Measurements from ENCODE around the gene PPP1R11.
"Not testable (repeated sequence)": the region's sequence is repeated elsewhere in the genome, so short reads cannot be mapped to it uniquely, and the experiment has no call there.

PPP1R11 gene

DNA sequence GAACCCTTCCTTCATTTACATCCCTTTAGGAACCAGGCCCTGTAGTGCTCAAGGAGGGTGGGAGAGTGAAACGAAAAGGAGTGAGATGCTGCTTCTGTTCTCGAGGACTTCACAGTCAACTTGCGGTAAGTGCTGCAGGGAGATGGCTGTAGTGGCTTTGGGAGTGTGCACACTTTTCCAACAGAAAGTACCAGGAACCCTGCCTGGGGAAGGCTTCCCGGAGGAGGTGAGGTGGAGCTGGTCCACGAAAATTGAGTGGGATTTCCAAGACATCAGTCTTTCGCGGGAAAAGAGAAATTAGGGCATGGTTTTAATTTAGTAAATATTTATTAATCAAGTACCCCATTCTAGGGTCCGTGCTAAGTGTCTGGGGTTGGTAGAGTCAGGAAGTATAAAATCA lies 33.2 kb downstream of the PPP1R11 start:
- DNase-seq, result no peak

DNA sequence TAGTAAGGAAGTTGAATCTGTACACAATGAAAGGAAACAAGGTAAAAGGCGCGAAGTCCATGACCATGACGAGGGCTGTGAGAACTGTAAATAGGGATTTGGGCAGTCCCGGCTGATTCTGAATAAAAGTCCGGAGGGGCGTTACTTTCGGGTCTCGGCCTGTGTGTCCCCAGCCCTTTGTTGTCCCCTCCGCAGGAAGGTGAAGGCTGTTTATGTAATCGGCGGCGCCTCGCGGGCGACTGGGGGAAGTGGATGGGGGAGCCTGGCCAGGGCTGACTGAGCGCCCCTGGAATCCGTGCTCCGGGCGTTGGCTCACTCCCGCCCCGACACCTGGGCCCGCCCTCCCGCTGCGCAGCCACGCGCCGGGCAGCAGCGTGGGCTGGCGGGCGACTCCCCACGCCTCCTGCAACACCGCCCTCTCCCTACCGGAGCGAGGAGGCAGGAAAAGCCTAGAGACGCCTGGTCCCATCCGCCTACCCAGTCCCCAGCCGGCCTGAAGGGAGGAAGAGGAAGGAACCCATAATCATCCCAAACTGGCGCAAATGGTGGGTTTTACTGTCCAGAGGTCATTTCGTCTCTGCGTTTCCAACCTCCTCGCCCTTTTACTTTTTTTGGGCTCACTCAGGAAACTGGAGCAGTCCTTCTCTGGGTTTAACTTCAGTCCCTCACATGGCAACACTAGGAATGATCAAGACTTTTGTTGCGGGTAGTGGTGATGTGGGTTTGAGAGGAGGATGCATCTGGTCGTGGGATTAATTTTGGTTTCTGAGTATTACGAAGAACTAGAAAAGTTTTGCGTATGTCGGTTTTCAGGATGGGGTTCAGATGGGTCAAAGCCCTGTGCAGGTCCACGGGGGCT lies 33.8 kb downstream of the PPP1R11 start:
- peak; percentile 10 for DNase-seq

DNA sequence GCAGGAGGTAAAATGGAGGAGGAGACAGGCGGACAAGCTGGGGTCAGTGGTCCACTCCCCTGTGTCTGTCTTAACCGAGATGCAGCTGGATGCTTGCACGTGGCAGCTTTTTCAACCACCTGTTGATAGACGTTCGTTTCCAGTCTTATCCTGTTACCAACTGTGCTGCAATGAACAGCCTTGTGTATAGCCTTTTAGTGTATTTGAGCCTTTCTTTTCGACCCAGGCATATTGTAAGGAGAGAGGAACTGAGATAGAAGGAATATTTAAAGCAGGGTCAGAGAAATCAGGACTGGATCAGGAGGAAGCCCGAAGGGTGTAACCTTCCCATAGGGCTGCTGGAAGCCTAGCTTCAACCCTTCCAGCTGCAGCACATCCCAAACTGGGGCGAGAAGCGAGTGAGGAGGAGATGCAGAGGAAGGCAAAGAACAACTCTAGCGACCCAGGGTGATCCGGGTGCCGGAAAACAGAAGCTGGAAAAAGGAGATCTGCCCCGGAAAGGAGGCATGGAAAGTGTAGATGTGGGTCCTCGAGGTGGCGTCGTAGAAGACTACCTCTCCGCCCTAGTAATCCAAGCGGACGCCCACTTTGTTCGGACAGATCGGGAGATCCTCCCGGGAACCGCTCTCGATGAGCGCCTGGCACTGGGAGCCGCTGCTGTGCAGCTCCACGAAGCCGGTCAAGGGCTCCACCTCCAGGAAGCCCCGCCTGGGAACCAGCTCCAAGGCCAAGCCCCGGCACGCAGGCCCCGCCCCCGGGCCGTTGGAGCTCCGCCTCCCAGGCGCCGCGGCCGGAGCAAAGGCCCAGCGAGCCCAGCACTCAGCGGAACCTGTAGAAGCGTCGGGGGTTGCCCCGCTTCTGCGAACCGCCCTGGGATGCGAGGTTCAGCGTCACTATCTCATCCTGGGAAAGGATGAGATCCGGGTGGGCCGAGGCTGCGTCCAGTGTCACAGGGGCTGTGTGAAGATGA lies 34.7 kb downstream of the PPP1R11 start:
- peak; percentile 68 for DNase-seq

DNA sequence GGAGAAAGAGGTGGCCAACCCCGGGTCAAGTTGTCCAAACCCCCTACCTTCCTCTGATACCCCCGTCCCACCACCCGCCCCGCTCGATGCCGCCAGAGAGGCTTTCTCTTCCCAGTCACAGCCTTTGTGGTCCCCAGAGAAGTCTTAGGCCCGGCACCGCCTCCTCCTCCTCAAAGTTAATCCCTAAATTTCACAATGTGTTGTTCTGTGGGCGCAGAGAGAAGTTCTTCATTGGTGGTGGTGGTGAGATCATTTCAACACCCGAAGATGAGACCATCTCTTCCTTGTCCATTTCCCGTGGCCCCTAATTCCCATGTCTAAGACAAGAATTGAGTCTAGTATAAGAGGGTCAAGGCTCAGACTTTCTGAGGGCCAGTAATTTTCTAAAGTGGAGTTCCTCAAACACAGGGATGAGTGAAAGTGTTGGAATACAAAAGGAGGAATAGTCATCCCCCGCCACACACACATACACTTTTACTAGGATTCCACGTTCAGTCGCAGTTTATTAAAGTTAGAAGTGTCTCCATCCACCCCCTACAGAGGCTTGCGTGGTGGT lies 35.5 kb downstream of the PPP1R11 start:
- DNase-seq, result no peak

- peak; percentile 73 for DNase-seq
Observed at GRCh38 chr6:30102970-30103871, 36.2 kb downstream of the PPP1R11 start.

GRCh38 chr6:30103872-30104179 lies 36.8 kb downstream of the PPP1R11 start:
- no peak for DNase-seq

DNA sequence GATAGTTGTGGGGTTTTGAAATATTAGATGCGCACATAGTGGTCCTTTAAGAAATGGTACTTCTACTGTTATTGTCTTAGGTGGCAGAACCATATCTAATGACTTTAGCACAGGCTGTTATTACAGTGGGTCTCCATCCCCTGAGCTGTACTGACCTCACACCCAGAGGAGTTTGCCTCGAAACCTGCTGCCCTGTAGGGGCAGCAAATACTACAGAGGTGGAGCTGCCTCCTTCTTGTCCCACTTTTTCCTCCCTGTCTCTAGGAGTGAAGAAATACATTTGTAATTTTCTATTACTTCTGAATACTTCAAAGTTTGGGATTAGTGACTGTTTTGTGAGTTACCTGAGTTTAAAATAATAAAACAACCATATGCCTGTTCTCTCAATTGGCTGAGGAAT lies 37.7 kb downstream of the PPP1R11 start:
- no peak for DNase-seq

GRCh38 chr6:30111266-30111856 lies 44.4 kb downstream of the PPP1R11 start:
- DNase-seq, result no peak

- DNase-seq, result no peak
Observed at GRCh38 chr6:30112402-30112994, 45.5 kb downstream of the PPP1R11 start.

- DNase-seq, result no peak
Observed at GRCh38 chr6:30113003-30113759, 46.2 kb downstream of the PPP1R11 start, which contains the start of gene TRIM31. Gene TRIM31 (minus strand): TSS chr6:30113090. CDS start chr6:30112805, 285 bp downstream.

DNA sequence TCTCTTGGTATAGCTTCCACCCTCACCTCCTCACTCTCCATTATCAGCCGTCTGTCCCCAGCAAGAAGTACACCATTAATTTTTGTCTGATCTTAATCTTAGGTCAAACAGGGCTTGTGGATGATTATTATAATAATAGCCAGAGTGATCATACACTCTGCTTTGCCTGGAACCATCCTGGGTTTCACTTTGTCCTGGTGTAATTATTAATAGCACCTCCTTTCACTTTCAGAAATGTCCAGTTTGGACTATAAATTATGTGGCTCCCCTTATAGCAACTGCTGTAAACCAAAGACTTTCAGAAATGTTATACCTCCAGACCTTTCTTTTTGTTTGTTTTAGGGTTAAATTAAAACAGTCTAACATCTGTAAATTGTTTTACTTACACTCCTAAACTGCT lies 46.8 kb downstream of the PPP1R11 start:
- no peak for DNase-seq

DNA sequence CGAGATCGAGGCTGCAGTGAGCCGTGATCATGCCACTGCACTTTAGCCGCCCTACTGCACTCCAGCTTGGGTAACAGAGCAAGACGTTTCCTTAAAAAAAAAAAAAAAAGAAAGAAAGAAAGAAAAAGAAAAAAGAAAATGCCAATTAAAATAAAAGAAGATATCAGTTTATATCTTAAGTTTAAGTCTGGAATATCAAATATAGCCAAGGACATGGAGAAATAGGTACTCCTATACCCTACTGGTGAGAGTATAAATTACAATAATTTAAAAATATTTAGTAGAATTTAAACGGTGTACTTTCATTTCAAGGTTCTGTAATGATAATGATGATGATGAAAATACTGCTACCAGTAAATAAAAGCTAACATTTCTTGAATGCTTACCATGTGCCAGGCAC lies 49.7 kb downstream of the PPP1R11 start:
- no peak for DNase-seq

- not testable (repeated sequence) for DNase-seq
Observed at GRCh38 chr6:30118691-30119090, 51.7 kb downstream of the PPP1R11 start.
